PC-3 (cell line): ENCODE measurements around the gene SLC24A3.

Source experiments
- EZH2 ChIP-seq: fragments of 300-600 bp; sonication (generic); IDR thresholded peaks from one replicate; pipeline ENCODE4 v1.6.1; 2017; ENCODE audit warnings: antibody characterized with exemption, mild to moderate bottlenecking, low read length; ENCODE audit not compliant: unreplicated experiment
- TF ChIP-seq, protein P1 (sequence below): fragments of 300-600 bp; sonication (generic); conservative IDR thresholded peaks from 2 replicates; pipeline ENCODE4 v1.5.1; 2017; ENCODE audit warnings: antibody characterized with exemption, low read depth, mild to moderate bottlenecking, low read length

DNA sequence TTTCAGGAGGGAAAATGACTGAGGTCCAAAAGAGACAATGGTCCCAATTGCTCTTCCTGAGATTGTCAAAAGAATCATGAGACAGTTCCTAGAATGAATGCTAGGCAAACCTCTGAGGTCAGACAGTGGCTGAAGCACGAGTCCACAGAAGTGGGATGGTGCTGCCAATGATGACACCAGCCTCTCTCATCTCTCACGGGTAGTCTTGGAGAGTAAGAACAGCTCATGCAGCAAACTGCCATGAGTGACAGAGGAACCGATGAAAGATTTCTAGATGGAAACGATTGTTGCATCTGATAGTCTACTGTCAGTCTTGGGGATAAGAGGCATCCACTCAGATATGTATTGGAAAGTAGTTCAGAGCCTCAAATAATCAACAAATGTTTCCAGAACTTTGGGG is 188.7 kb downstream of the SLC24A3 start:
- TF ChIP-seq, protein P1, sequence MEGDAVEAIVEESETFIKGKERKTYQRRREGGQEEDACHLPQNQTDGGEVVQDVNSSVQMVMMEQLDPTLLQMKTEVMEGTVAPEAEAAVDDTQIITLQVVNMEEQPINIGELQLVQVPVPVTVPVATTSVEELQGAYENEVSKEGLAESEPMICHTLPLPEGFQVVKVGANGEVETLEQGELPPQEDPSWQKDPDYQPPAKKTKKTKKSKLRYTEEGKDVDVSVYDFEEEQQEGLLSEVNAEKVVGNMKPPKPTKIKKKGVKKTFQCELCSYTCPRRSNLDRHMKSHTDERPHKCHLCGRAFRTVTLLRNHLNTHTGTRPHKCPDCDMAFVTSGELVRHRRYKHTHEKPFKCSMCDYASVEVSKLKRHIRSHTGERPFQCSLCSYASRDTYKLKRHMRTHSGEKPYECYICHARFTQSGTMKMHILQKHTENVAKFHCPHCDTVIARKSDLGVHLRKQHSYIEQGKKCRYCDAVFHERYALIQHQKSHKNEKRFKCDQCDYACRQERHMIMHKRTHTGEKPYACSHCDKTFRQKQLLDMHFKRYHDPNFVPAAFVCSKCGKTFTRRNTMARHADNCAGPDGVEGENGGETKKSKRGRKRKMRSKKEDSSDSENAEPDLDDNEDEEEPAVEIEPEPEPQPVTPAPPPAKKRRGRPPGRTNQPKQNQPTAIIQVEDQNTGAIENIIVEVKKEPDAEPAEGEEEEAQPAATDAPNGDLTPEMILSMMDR: no peak
- no peak for TF ChIP-seq EZH2
